GM13977 (cell line): ENCODE measurements around the gene SSH2.

Experiments used
- DNase-seq: peaks from one replicate; pipeline ENCODE4 v3.0.0; 2012; ENCODE audit warnings: low spot score
- in situ Hi-C: fragments of 300-500 bp; cut with MboI; formaldehyde crosslinking; loops from one replicate; pipeline ENCODE4 v1.12.0; 2022; ENCODE audit warnings: low sequenced_read_pairs, low pct_unique_long_range_greater_than_20kb, mixed read lengths, inconsistent platforms; ENCODE audit not compliant: unreplicated experiment
- TF ChIP-seq, protein P1 (sequence below): IDR thresholded peaks from 2 replicates; pipeline ENCODE4 v1.5.1; 2012; ENCODE audit warnings: mild to moderate bottlenecking, control low read depth; ENCODE audit not compliant: insufficient read depth; ENCODE audit errors: extremely low read depth, missing control alignments

The SSH2 gene

DNA sequence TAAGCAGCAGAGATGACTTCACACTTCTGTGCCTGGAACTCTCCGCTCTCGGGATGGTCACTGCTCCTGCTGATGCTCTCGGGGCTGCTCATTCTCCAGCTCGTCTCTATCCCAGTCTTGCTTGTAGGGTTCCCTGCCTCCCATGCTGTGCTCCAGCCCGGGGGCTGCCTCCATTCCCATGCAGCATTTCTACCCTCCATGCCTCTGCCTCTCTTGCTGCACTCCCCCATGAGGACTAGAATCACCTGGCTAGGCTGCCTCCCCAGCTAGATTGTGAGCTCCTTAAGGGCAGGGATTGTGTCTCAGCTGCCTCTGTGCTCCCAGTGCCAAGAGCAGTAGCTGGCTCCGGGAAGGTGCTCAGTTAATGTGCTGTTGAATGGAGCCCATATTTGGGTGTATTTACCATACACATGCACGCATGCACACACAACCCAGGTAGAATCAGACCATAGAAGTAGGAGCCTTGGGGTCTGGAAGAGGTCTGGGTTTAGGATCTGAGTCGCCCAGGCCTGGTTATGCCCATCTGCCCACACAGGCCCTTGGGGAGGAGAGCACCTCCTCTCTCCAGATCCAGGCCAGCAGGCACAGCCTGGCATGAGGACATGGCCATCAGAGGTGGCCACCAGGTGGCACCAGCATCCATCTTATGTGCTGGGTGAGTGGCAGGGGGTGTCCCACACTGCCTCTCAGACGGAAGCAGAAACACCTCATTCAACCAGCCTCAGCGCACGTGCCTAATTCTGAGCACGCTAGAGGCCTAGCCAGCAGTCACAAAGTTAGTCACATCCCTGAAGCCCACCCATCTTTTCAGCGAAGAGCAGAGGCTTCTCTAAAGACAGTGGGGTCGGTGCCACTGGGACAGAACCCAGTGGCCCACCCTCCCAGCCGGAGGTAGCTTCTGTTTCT, 349.9 kb downstream of the SSH2 start:
- in situ Hi-C loops: no loop called here

GRCh38 chr17:29578626-29579485, 351.2 kb downstream of the SSH2 start:
- in situ Hi-C loops: no loop called here
- TF ChIP-seq, protein P1, sequence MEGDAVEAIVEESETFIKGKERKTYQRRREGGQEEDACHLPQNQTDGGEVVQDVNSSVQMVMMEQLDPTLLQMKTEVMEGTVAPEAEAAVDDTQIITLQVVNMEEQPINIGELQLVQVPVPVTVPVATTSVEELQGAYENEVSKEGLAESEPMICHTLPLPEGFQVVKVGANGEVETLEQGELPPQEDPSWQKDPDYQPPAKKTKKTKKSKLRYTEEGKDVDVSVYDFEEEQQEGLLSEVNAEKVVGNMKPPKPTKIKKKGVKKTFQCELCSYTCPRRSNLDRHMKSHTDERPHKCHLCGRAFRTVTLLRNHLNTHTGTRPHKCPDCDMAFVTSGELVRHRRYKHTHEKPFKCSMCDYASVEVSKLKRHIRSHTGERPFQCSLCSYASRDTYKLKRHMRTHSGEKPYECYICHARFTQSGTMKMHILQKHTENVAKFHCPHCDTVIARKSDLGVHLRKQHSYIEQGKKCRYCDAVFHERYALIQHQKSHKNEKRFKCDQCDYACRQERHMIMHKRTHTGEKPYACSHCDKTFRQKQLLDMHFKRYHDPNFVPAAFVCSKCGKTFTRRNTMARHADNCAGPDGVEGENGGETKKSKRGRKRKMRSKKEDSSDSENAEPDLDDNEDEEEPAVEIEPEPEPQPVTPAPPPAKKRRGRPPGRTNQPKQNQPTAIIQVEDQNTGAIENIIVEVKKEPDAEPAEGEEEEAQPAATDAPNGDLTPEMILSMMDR: no peak

More for the DNA sequence above, 349.9 kb downstream of the SSH2 start:
- DNase-seq: peak; percentile 95
- TF ChIP-seq, protein P1: peak; percentile 94

DNA sequence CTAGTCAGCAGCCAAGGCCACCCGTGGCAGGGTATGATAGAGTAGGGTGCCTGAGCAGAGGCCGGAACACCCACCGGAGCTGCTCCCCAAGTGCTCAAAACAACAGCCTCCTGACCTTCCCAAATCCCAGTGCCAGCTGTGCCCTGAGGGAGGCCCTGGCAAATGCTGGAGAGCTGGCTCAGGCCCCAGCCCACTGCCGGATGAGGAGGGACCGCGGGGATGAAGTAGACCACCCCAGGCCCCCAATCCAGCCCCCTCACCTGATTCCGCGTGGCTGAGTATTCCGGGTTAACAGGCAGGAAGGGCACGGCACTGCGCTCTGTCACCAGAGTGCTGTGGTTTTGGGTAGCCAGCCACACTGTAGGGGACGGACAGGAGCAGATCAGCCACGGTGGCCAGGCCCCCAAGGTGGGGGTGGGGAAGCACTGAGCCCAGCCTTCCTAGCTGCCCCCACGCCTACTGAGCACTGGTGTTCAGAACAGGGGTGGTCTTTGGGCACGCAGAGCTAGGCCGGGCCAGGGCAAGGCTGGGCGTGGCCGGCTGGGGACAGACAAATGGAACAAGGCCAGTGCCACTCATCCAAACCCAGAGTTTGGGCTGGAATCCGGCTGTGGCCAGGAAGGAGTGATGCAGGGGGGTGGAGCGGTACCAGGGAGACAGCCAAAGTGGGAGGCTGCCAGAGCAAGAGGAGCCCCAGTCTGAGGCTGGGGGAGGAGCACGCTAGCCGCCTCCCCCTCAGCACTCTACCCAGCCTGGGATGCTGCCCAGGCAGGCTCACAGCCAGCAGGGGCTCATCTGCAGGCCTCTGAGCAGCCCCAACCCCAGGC, 352.4 kb downstream of the SSH2 start:
- DNase-seq: no peak
- TF ChIP-seq, protein P1: no peak
- in situ Hi-C loops: no loop called here

More at GRCh38 chr17:29578626-29579485, 351.2 kb downstream of the SSH2 start:
- no peak for DNase-seq

DNA sequence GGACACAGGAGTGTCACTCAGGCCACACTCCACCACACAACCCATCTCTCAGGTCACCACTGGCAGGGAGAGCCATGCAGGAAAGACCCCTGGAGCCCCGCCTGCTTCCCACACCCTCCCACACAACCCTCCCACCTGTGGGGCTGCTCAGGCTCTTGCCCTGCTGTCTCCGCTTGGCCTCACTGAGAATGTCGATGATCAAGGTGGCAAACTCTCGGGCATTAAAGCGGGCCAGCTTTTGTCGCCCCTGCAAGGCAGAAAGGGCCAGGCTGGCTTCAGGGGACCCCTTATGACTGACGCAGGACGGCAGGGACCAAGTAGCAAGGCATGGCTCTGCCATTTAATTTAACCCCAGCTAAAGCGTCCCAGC, 353.0 kb downstream of the SSH2 start:
- in situ Hi-C loops: no loop called here
- DNase-seq: no peak
- TF ChIP-seq, protein P1: no peak

- no peak for DNase-seq
- TF ChIP-seq, protein P1: no peak
- in situ Hi-C loops: no loop called here
These were observed 353.6 kb downstream of the SSH2 start for GRCh38 chr17:29576214-29577000.
